HT-29 (cell line): ENCODE results near the gene MAGEA2B. TPM values are rescaled to one million over a fixed set of nuclear protein-coding genes. Genes with fewer than 3 reads are reported as not detected.
"Not testable (repeated sequence)": the region's sequence is repeated elsewhere in the genome, so short reads cannot be mapped to it uniquely, and the experiment has no call there.

Experiments
- DNase-seq: peaks from one replicate; pipeline ENCODE4 v3.0.0-alpha.2; 2015; ENCODE audit warnings: low spot score
- total RNA-seq: library from RNA; depleted of rRNA; stranded (reverse); fragments of >200 nt; shearing (Covaris generic); gene quantifications from 2 replicates; pipeline ENCODE4 v1.2.3, GENCODE V29; 2014; rRNA removed

Gene MAGEA2B
- total RNA-seq, 1 experiment from 2014 or later: not detected

- not testable (repeated sequence) for DNase-seq
Measured at GRCh38 chrX:152754871-152755270, 40.4 kb downstream of the MAGEA2B start.

- DNase-seq: not testable (repeated sequence)
Measured at GRCh38 chrX:152758918-152759317, 44.5 kb downstream of the MAGEA2B start, which contains the start of gene CSAG3. TSS of gene CSAG3 (plus strand) at chrX:152759218.

- DNase-seq: not testable (repeated sequence)
Measured at GRCh38 chrX:152759544-152759943, 45.1 kb downstream of the MAGEA2B start.

- not testable (repeated sequence) for DNase-seq
Measured at GRCh38 chrX:152761582-152761981, 47.2 kb downstream of the MAGEA2B start.

GRCh38 chrX:152766562-152766961 lies 52.1 kb downstream of the MAGEA2B start:
- DNase-seq: not testable (repeated sequence)

Other genes with a start within 250 kb of the MAGEA2B start
- not detected in 2 replicates for gene GABRQ, start 76.7 kb upstream of the MAGEA2B start, total RNA-seq
- gene MAGEA3, start 15.8 kb upstream of the MAGEA2B start, total RNA-seq: 9.1 and 10.0 TPM in 2 replicates
- not detected in 2 replicates for gene CSAG2, start 5.4 kb upstream of the MAGEA2B start, total RNA-seq
- 1.1 and 5.7 TPM in 2 replicates for gene CSAG1, start 19.1 kb downstream of the MAGEA2B start, total RNA-seq
- 6.2 and 6.8 TPM in 2 replicates for gene MAGEA12, start 19.1 kb downstream of the MAGEA2B start, total RNA-seq
- gene MAGEA2, start 39.2 kb downstream of the MAGEA2B start, total RNA-seq: 0.94 TPM in 1 of 2 replicates, not detected in the other
- not detected in 2 replicates for gene CSAG3, start 44.6 kb downstream of the MAGEA2B start, total RNA-seq
- gene MAGEA6, start 55.1 kb downstream of the MAGEA2B start, total RNA-seq: 3.2 and 8.3 TPM in 2 replicates
- 21.9 and 29.2 TPM in 2 replicates for gene CETN2, start 116.1 kb downstream of the MAGEA2B start, total RNA-seq
- gene NSDHL, start 116.4 kb downstream of the MAGEA2B start, total RNA-seq: 52.6 and 56.7 TPM in 2 replicates
- gene ZNF185, start 183.4 kb downstream of the MAGEA2B start, total RNA-seq: 3.5 and 4.0 TPM in 2 replicates